HG03097 (cell line): ENCODE data around the gene TRIM29.

ENCODE experiments used
- ATAC-seq: cut with Tn5 transposase; IDR thresholded peaks from one replicate; pipeline ENCODE4 v1.9.1; 2021; ENCODE audit not compliant: unreplicated experiment, low FRiP score

Gene TRIM29

DNA sequence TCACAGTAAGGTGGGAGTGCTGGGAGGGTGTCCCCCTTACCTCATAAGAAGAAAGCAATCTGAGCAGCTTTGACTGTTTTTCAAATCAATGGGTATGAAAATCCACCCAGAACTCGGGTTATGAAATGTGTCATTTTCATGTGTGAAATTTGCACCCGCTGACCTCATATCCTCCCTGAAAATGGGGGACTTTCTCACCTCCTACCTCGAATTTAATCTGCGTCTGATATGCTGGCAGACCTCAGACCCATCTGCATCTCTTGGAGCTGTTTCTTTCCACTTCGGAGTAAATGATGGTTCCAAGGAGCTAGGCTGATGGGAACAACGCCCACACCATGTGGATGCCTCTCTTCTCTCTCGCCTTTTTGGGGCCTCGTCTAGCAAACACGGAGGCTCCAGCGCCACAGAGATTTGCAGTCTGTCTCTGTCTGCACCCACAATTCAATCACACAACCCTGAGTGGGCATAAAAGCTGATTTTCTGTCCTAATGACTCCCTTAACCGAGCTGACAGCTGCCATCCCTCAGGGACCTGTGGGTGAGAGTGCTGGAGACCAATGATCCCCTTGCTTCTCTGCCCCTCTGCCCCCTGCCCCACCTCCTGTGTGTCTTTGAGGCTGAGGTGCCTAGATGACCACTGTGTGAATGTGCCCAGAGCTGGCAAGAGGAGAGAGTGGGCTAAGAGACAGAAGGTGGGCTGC, 71.0 kb downstream of the TRIM29 start:
- no peak for ATAC-seq

DNA sequence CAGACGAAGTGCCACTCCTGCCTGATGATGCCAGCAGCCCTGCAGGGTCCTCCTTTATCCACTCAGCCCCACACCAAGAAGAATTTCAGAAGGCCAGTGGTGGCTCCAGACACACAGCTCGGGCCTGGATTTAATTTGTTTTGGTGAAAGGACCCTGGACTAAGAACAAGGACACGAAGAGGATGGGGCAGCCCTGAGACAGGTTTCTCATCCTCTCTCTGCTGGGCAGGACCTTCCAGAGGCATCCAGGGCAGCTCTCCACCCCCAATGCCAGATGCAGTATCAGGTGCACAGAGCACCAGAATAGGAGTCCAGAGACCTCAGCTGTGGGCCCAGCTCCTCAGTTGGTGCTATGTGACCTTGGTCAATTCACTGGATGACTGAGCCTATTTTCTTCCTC, 72.0 kb downstream of the TRIM29 start:
- no peak for ATAC-seq

GRCh38 chr11:120065176-120065575, 72.7 kb downstream of the TRIM29 start:
- ATAC-seq = no peak

DNA sequence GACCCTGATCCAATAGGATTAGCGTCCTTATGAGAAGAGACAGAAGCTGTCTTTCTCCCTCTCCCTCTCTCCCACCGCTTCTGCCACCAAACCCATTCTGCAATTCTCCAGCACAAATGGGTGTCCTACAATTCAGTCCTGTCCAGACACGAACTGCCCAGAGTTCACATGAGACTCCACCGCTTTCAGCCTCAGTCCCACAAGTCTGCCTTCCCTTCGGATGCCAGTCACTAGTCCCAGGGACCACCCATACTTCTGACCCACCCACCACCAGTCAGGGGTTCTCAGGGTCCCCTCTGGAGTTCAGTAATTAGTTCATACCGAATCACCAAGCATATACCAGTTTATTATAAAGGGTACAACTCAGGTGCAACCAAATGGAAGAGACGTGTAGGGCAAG, 73.6 kb downstream of the TRIM29 start:
- ATAC-seq = no peak

GRCh38 chr11:120063686-120064340, 74.1 kb downstream of the TRIM29 start:
- ATAC-seq = no peak

- no peak for ATAC-seq
These were observed 75.4 kb downstream of the TRIM29 start for GRCh38 chr11:120062561-120062930.

DNA sequence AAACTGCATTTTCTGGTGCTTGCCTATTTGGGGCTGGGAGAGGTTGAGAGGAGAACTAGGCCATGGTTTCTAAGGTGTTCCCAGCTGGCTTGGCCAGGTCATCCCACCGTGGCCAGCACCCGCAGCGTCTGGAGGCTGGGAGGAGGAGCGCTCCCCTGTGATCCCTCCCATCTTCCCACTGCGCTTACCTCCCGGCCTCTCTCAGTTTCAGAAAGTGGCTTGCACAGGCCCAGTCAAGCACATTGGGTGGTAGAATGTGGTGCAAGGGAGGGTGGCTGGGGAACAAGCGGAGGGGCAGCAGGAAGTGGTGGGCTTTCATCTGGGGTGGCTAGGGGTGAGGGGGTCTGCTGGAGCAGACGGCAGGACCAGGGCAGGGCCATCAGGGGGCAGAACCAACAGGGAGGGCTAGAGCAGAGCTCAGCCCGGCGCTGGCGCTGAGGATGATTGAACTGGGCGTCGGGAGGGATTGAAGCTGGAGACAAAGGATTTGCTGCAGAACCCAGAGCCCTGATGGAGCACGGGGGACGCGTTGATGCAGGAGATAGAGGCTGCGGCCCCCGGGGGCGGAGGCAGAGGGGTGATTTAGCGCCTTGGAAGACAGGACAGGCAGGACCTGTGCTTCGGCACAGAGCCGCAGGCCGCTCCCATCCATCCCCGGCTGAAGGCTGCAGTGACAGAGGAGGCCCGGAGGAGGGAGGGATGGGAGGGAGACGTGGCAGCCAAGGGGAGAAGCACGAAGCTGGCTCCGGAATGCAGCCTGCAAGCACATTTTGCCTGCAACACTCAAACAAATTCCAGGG, 76.0 kb downstream of the TRIM29 start:
- no peak for ATAC-seq
